ENCODE results near the gene MEIS1.

MEIS1 gene

DNA sequence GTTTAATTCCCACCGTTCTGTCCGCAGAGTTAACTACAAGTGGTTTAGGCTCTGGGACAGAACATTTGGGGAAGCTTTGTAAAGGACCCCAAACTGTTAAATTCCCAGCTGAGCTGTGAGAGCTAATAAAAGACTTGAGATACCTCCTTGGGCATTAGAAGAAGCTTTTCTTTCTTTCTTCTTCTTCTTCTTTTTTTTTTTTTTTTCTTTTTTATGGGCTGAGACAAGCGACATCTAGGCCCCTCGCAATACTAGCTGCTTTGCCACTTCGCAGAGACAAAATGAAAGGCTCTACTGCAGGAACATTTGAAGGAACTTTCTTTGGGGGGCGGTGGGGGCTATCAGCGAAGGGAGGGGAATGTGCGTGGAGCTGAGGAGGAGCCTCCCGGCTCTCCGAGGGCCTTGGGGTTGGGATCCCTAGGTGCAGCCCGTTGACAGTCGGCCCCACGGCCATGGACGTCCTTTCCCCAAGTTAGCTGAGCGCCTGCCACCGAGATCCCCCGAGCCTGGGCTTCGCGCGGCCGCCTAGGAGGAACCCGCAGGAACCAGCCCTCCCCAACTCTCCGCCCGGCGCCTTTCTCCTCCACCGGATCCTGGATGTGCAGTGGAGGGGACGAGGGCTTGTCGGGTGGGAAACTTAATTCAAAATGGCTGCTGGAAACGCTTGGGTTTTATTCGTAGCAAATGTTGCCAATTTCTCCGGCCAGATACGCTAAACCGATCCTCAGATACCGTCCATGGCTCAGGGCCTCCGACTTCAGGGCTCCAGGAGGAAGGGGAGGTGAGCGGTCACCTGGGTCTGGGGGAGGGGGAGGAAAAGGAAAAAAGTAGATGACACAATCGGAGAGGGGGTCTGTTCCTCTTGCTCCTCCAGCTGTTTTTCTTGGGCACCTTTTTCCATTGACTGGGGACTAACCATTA is 4.2 kb downstream of the MEIS1 start:
- no peaks in the 10 kb centered on the region for H3K79me1 ChIP-seq (ENCODE audit: low read depth, low read length)
- H3K4me2 ChIP-seq (ENCODE audit: insufficient read depth, low read length, poor library complexity, severe bottlenecking), result peak overlapping the region; percentile 69
- DNase-seq (ENCODE audit: low spot score), result no peak
- no peak overlapping the region for H3K4ac ChIP-seq (ENCODE audit: low read length)
- no peak overlapping the region for H2AK5ac ChIP-seq (ENCODE audit: low read depth, low read length)
- H3K36me3 ChIP-seq (replicated peaks in 1 of 2; ENCODE audit: control insufficient read depth in 2 of 2, insufficient read depth in 2 of 2, low read length in 2 of 2), result peaks cover 0 to 46% of the 10 kb centered on the region in 2 donors
- no peak overlapping the region for H3K9ac ChIP-seq (ENCODE audit: low read depth, low read length, poor library complexity)
- peak overlapping the region; percentile 68 for H2BK15ac ChIP-seq (ENCODE audit: low read length)
- peaks cover 0 to 52% (median 0%) of the 10 kb centered on the region in 3 experiments for H3K27me3 ChIP-seq (ENCODE audit: control insufficient read depth in 3 of 3, insufficient read depth in 3 of 3, low read depth in 1 of 3, low read length in 3 of 3)
- H3K18ac ChIP-seq (ENCODE audit: low read length), result peak overlapping the region; percentile 84
- H3K14ac ChIP-seq (ENCODE audit: low read length), result no peak overlapping the region
- no peak overlapping the region for H4K91ac ChIP-seq (ENCODE audit: low read depth, low read length, poor library complexity)
- no peak overlapping the region for H2BK5ac ChIP-seq (ENCODE audit: low read length)
- peaks cover 20 to 35% of the 10 kb centered on the region in 2 donors for H3K4me1 ChIP-seq (ENCODE audit: control insufficient read depth in 2 of 2, insufficient read depth in 1 of 2, low read depth in 1 of 2, low read length in 2 of 2)
- H2BK120ac ChIP-seq (ENCODE audit: low read depth, low read length), result no peak overlapping the region
- no CpG with 5 or more reads among the region's 37 CpGs for WGBS, 2 donors (ENCODE audit: extremely low coverage in 2 of 2, insufficient read length in 2 of 2, insufficient replicate concordance in 1 of 2)
- H2AFZ ChIP-seq (ENCODE audit: low read length), result peak overlapping the region; percentile 66
- no peak overlapping the region for H3K27ac ChIP-seq (replicated peaks; ENCODE audit: low read length)
- H2BK12ac ChIP-seq (ENCODE audit: low read length), result no peak overlapping the region
- H3K23ac ChIP-seq (ENCODE audit: low read depth, low read length, poor library complexity), result no peak overlapping the region
- H4K8ac ChIP-seq (ENCODE audit: low read depth, low read length), result no peak overlapping the region
- peak overlapping the region; percentile 38 to 73 for H3K4me3 ChIP-seq (ENCODE audit: low read length in 2 of 2)
- H3K9me3 ChIP-seq (replicated peaks in 1 of 2; ENCODE audit: control insufficient read depth in 2 of 2, insufficient read depth in 1 of 2, low read depth in 1 of 2, low read length in 2 of 2), result no peaks in the 10 kb centered on the region

GRCh38 chr2:66439812-66440542 is 5.1 kb downstream of the MEIS1 start:
- no peak for DNase-seq (ENCODE audit: low spot score)
- Histone ChIP-seq H3K9ac (ENCODE audit: low read depth, low read length, poor library complexity) (peak overlapping the region; percentile 63), H3K4me3 (ENCODE audit: low read length in 2 of 2) (peak overlapping the region in 1 of 2 donors; percentile 38), H3K18ac (ENCODE audit: low read length) (peak overlapping the region; percentile 84), H3K79me1 (ENCODE audit: low read depth, low read length) (no peaks in the 10 kb centered on the region), H4K8ac (ENCODE audit: low read depth, low read length) (no peak overlapping the region), H3K27ac (replicated peaks; ENCODE audit: low read length) (no peak overlapping the region), H2BK15ac (ENCODE audit: low read length) (no peak overlapping the region), H3K36me3 (replicated peaks in 1 of 2; ENCODE audit: control insufficient read depth in 2 of 2, insufficient read depth in 2 of 2, low read length in 2 of 2) (peaks cover 0 to 55% of the 10 kb centered on the region in 2 donors), H3K23ac (ENCODE audit: low read depth, low read length, poor library complexity) (no peak overlapping the region), H4K91ac (ENCODE audit: low read depth, low read length, poor library complexity) (no peak overlapping the region), H2BK120ac (ENCODE audit: low read depth, low read length) (no peak overlapping the region), H3K27me3 (ENCODE audit: control insufficient read depth in 3 of 3, insufficient read depth in 3 of 3, low read depth in 1 of 3, low read length in 3 of 3) (peaks cover 0 to 59% (median 3%) of the 10 kb centered on the region in 3 experiments), H2AFZ (ENCODE audit: low read length) (peak overlapping the region; percentile 66), H2BK5ac (ENCODE audit: low read length) (no peak overlapping the region), H3K4me1 (ENCODE audit: control insufficient read depth in 2 of 2, insufficient read depth in 1 of 2, low read depth in 1 of 2, low read length in 2 of 2) (peaks cover 24 to 35% of the 10 kb centered on the region in 2 donors), H3K14ac (ENCODE audit: low read length) (no peak overlapping the region), H3K4ac (ENCODE audit: low read length) (no peak overlapping the region), H2AK5ac (ENCODE audit: low read depth, low read length) (no peak overlapping the region), H2BK12ac (ENCODE audit: low read length) (no peak overlapping the region), H3K4me2 (ENCODE audit: insufficient read depth, low read length, poor library complexity, severe bottlenecking) (peak overlapping the region; percentile 69), H3K9me3 (replicated peaks in 1 of 2; ENCODE audit: control insufficient read depth in 2 of 2, insufficient read depth in 1 of 2, low read depth in 1 of 2, low read length in 2 of 2) (no peaks in the 10 kb centered on the region)
- no CpG with 5 or more reads among the region's 36 CpGs for WGBS, 2 donors (ENCODE audit: extremely low coverage in 2 of 2, insufficient read length in 2 of 2, insufficient replicate concordance in 1 of 2)

GRCh38 chr2:66440708-66441497 is 6.0 kb downstream of the MEIS1 start:
- Histone ChIP-seq H2BK5ac (ENCODE audit: low read length) (no peak overlapping the region), H3K18ac (ENCODE audit: low read length) (no peak overlapping the region), H3K36me3 (replicated peaks in 1 of 2; ENCODE audit: control insufficient read depth in 2 of 2, insufficient read depth in 2 of 2, low read length in 2 of 2) (peaks cover 0 to 62% of the 10 kb centered on the region in 2 donors), H3K27ac (replicated peaks; ENCODE audit: low read length) (no peak overlapping the region), H3K9me3 (replicated peaks in 1 of 2; ENCODE audit: control insufficient read depth in 2 of 2, insufficient read depth in 1 of 2, low read depth in 1 of 2, low read length in 2 of 2) (no peaks in the 10 kb centered on the region), H2BK120ac (ENCODE audit: low read depth, low read length) (no peak overlapping the region), H3K79me1 (ENCODE audit: low read depth, low read length) (peaks cover 2% of the 10 kb centered on the region), H2AK5ac (ENCODE audit: low read depth, low read length) (no peak overlapping the region), H3K27me3 (ENCODE audit: control insufficient read depth in 3 of 3, insufficient read depth in 3 of 3, low read depth in 1 of 3, low read length in 3 of 3) (peaks cover 0 to 65% (median 3%) of the 10 kb centered on the region in 3 experiments), H3K14ac (ENCODE audit: low read length) (no peak overlapping the region), H3K4me1 (ENCODE audit: control insufficient read depth in 2 of 2, insufficient read depth in 1 of 2, low read depth in 1 of 2, low read length in 2 of 2) (peaks cover 30 to 35% of the 10 kb centered on the region in 2 donors), H3K9ac (ENCODE audit: low read depth, low read length, poor library complexity) (no peak overlapping the region), H3K23ac (ENCODE audit: low read depth, low read length, poor library complexity) (no peak overlapping the region), H4K8ac (ENCODE audit: low read depth, low read length) (no peak overlapping the region), H2BK12ac (ENCODE audit: low read length) (no peak overlapping the region), H3K4me2 (ENCODE audit: insufficient read depth, low read length, poor library complexity, severe bottlenecking) (no peak overlapping the region), H2BK15ac (ENCODE audit: low read length) (no peak overlapping the region), H2AFZ (ENCODE audit: low read length) (no peak overlapping the region), H3K4ac (ENCODE audit: low read length) (no peak overlapping the region), H4K91ac (ENCODE audit: low read depth, low read length, poor library complexity) (no peak overlapping the region), H3K4me3 (ENCODE audit: low read length in 2 of 2) (peak overlapping the region in 1 of 2 donors; percentile 38)
- no CpG with 5 or more reads among the region's 20 CpGs for WGBS, 2 donors (ENCODE audit: extremely low coverage in 2 of 2, insufficient read length in 2 of 2, insufficient replicate concordance in 1 of 2)
- DNase-seq (ENCODE audit: low spot score), result no peak

All from neuronal stem cell (in vitro differentiated cells).